Measurements from ENCODE around the gene TMEM40.
"Not testable (repeated sequence)": the region's sequence is repeated elsewhere in the genome, so short reads cannot be mapped to it uniquely, and the experiment has no call there.

GRCh38 chr3:12701601-12702000 lies 57.5 kb downstream of the TMEM40 start:
- not testable (repeated sequence) for TF ChIP-seq POLR2AphosphoS5 (IDR thresholded peaks at IDR 0.05); POLR2A (IDR thresholded peaks at IDR 0.05); CTCF (IDR thresholded peaks at IDR 0.05); EP300 (IDR thresholded peaks at IDR 0.05; ENCODE audit: low read depth)
